HCT116 (cell line): ENCODE data around the gene RAP2A. TPM values are rescaled to one million over a fixed set of nuclear protein-coding genes. Genes with fewer than 3 reads are reported as not detected.

Experiments
- ATAC-seq: fragments of 200-7000 bp; cut with Tn5 transposase; 2 replicates; pipeline ENCODE4 v1.9.1; 2020; ENCODE audit warnings: mild to moderate bottlenecking, moderate library complexity
- BruUV-seq: library from RNA; stranded (reverse); fragments of 400-500 nt; replicated peaks from 2 replicates; lab custom pipeline; 2021; lab: Mats Ljungman, UMichigan
- CTCF ChIA-PET: fragments of 300-600 bp; sonication (Branson Sonifier 250); formaldehyde crosslinking; loops from one replicate; lab custom pipeline; 2021; ENCODE audit warnings: antibody characterized with exemption; lab: Charles Lee
- POLR2A ChIA-PET: fragments of 300-600, 350-600 bp; sonication (Branson Sonifier 250); formaldehyde crosslinking; loops from one replicate; lab custom pipeline; 2021; ENCODE audit warnings: antibody characterized with exemption; lab: Charles Lee
- RAD21 ChIA-PET, 2 experiments: fragments of 300-600 bp; sonication (Branson Sonifier 250); formaldehyde crosslinking; loops; one replicate each; lab custom pipeline; 2023; ENCODE audit warnings: low total read pairs in 2 of 2; ENCODE audit not compliant: uncharacterized antibody in 2 of 2, unreplicated experiment in 2 of 2, low non-redundant PET in 1 of 2; lab: Charles Lee
- DNase-seq: peaks from one replicate; pipeline ENCODE4 v3.0.0-alpha.2; 2010; ENCODE audit warnings: low read depth, low spot score
- H2AFZ ChIP-seq: fragments of 200-600 bp; shearing (Covaris generic), sonication (generic); 2 replicates; pipeline ENCODE4 v1.6.1; 2017; ENCODE audit warnings: low read depth, mixed run types, mixed read lengths, antibody characterized with exemption, low read length; ENCODE audit not compliant: poor library complexity, severe bottlenecking
- H3K27ac ChIP-seq: 2 replicates; pipeline ENCODE4 v1.5.1; 2012; ENCODE audit warnings: low read depth, low read length
- H3K27me3 ChIP-seq: fragments of 200-600 bp; sonication (generic); 2 replicates; pipeline ENCODE4 v1.6.1; 2016; ENCODE audit warnings: mixed run types, low read length, mixed read lengths; ENCODE audit not compliant: insufficient read depth
- H3K36me3 ChIP-seq, 2 experiments: fragments of 200-500 bp in 1 of 2; fragments of 200-600 bp in 1 of 2; sonication (Bioruptor generic) in 1 of 2; sonication (generic) in 1 of 2; 2 replicates each; pipeline versions ENCODE4 v1.5.1 to v1.6.1; 2014 to 2016; ENCODE audit warnings: low read length in 2 of 2, inconsistent platforms in 1 of 2, mixed read lengths in 1 of 2, mixed run types in 1 of 2; ENCODE audit not compliant: insufficient read depth in 2 of 2, control insufficient read depth in 1 of 2
- H3K4me1 ChIP-seq, 2 experiments: fragments of 200-600 bp in 1 of 2; sonication (generic) in 1 of 2; 2 replicates each; pipeline versions ENCODE4 v1.5.1 to v1.6.1; 2012 to 2017; ENCODE audit warnings: low read length in 2 of 2, inconsistent platforms in 1 of 2, mild to moderate bottlenecking in 1 of 2, mixed read lengths in 1 of 2, mixed run types in 1 of 2, moderate library complexity in 1 of 2; ENCODE audit not compliant: insufficient read depth in 2 of 2, control insufficient read depth in 1 of 2
- H3K4me2 ChIP-seq: fragments of 200-600 bp; sonication (generic); 2 replicates; pipeline ENCODE4 v1.6.1; 2017; ENCODE audit warnings: mixed run types, low read length, mixed read lengths
- H3K4me3 ChIP-seq, 2 experiments: fragments of 200-600 bp in 1 of 2; sonication (generic) in 1 of 2; replicated peaks in 1 of 2; 2 replicates each; pipeline ENCODE4 v1.5.1; 2011 to 2016; ENCODE audit warnings: low read length in 2 of 2, control low read depth in 1 of 2, low read depth in 1 of 2, mild to moderate bottlenecking in 1 of 2, mixed read lengths in 1 of 2, mixed run types in 1 of 2
- H3K79me2 ChIP-seq: fragments of 200-600 bp; sonication (generic); 2 replicates; pipeline ENCODE4 v1.6.1; 2017; ENCODE audit warnings: mild to moderate bottlenecking, mixed run types, low read length, moderate library complexity, mixed read lengths; ENCODE audit not compliant: insufficient read depth
- H3K9ac ChIP-seq: fragments of 200-600 bp; sonication (generic); 2 replicates; pipeline ENCODE4 v1.6.1; 2016; ENCODE audit warnings: low read length, mixed read lengths
- H3K9me2 ChIP-seq: fragments of 200-600 bp; sonication (generic), shearing (Covaris generic); 2 replicates; pipeline ENCODE4 v1.6.1; 2017; ENCODE audit warnings: mixed run types, mild to moderate bottlenecking, moderate library complexity; ENCODE audit not compliant: insufficient read depth
- H3K9me3 ChIP-seq, 2 experiments: fragments of 200-500 bp in 1 of 2; fragments of 200-600 bp in 1 of 2; sonication (Bioruptor generic) in 1 of 2; sonication (generic) in 1 of 2; 2 replicates each; pipeline ENCODE4 v1.6.1; 2014 to 2017; ENCODE audit warnings: low read length in 2 of 2, mixed read lengths in 2 of 2, inconsistent platforms in 1 of 2, low read depth in 1 of 2, mild to moderate bottlenecking in 1 of 2, mixed run types in 1 of 2, moderate library complexity in 1 of 2; ENCODE audit not compliant: control insufficient read depth in 1 of 2, insufficient read depth in 1 of 2
- H4K20me1 ChIP-seq: fragments of 200-600 bp; sonication (generic), shearing (Covaris generic); 2 replicates; pipeline ENCODE4 v1.6.1; 2017; ENCODE audit warnings: mixed run types, mild to moderate bottlenecking, moderate library complexity; ENCODE audit not compliant: insufficient read depth
- CEBPB ChIP-seq: IDR thresholded peaks from 2 replicates; pipeline ENCODE4 v1.6.1; 2012; ENCODE audit warnings: low read depth
- EGR1 ChIP-seq: IDR thresholded peaks from 2 replicates; pipeline ENCODE4 v1.6.1; 2012; ENCODE audit warnings: low read depth
- ELF1 ChIP-seq: IDR thresholded peaks from 2 replicates; pipeline ENCODE4 v1.6.1; 2012; ENCODE audit warnings: low read depth, borderline replicate concordance
- EZH2 ChIP-seq: fragments of 200-600 bp; sonication (generic); IDR thresholded peaks from 2 replicates; pipeline ENCODE4 v1.6.1; 2017; ENCODE audit warnings: antibody characterized with exemption, mixed run types
- EZH2phosphoT487 ChIP-seq: fragments of 200-600 bp; IDR thresholded peaks from 2 replicates; pipeline ENCODE4 v1.6.1; 2018; ENCODE audit warnings: antibody characterized with exemption, borderline replicate concordance
- FOSL1 ChIP-seq: IDR thresholded peaks from 2 replicates; pipeline ENCODE4 v1.6.1; 2012; ENCODE audit warnings: low read depth
- POLR2AphosphoS5 ChIP-seq: IDR thresholded peaks from 2 replicates; pipeline ENCODE4 v1.6.1; 2011; ENCODE audit warnings: mild to moderate bottlenecking, low read depth, low read length, moderate library complexity
- RAD21 ChIP-seq: IDR thresholded peaks from 2 replicates; pipeline ENCODE4 v1.6.1; 2012; ENCODE audit warnings: low read depth, mild to moderate bottlenecking
- SIN3A ChIP-seq: IDR thresholded peaks from 2 replicates; pipeline ENCODE4 v1.6.1; 2012; ENCODE audit warnings: low read depth
- SP1 ChIP-seq: IDR thresholded peaks from 2 replicates; pipeline ENCODE4 v1.6.1; 2012; ENCODE audit warnings: low read depth
- SRF ChIP-seq: IDR thresholded peaks from 2 replicates; pipeline ENCODE4 v1.6.1; 2012; ENCODE audit warnings: low read depth
- YY1 ChIP-seq: IDR thresholded peaks from 2 replicates; pipeline ENCODE4 v1.6.1; 2011; ENCODE audit warnings: low read length, low read depth, moderate library complexity, mild to moderate bottlenecking; ENCODE audit not compliant: insufficient replicate concordance; ENCODE audit errors: extremely low read depth
- ZNF274 ChIP-seq: fragments of 200-500 bp; sonication (Bioruptor generic); IDR thresholded peaks from 2 replicates; pipeline ENCODE4 v1.6.1; 2014; ENCODE audit warnings: mild to moderate bottlenecking, low read depth, low read length, inconsistent platforms
- intact Hi-C: fragments of 100-400 bp; cut with micrococcal nuclease; formaldehyde crosslinking; loops from 2 replicates; pipeline ENCODE4 v1.10.0; 2022
- total RNA-seq: library from RNA; stranded (reverse); gene quantifications from one replicate; pipeline ENCODE4 v1.2.1, GENCODE V29; 2021; ENCODE audit not compliant: unreplicated experiment
- TF ChIP-seq, protein P1 (sequence below): IDR thresholded peaks from 2 replicates; pipeline ENCODE4 v1.6.1; 2012
- TF ChIP-seq, protein P2 (sequence below), 3 experiments: fragments of 200-600 bp in 1 of 3; sonication (generic) in 1 of 3; IDR thresholded peaks in 2 of 3; conservative IDR thresholded peaks in 1 of 3; 2 replicates each; pipeline ENCODE4 v1.5.1; 2012 to 2017; ENCODE audit warnings: low read depth in 2 of 3, low read length in 2 of 3, antibody characterized with exemption in 1 of 3, borderline replicate concordance in 1 of 3, control low read depth in 1 of 3, mild to moderate bottlenecking in 1 of 3, mixed read lengths in 1 of 3, mixed run types in 1 of 3, moderate library complexity in 1 of 3; ENCODE audit not compliant: insufficient read depth in 1 of 3

Gene RAP2A
- total RNA-seq, 1 experiment from 2014 or later = 27.6 TPM

DNA sequence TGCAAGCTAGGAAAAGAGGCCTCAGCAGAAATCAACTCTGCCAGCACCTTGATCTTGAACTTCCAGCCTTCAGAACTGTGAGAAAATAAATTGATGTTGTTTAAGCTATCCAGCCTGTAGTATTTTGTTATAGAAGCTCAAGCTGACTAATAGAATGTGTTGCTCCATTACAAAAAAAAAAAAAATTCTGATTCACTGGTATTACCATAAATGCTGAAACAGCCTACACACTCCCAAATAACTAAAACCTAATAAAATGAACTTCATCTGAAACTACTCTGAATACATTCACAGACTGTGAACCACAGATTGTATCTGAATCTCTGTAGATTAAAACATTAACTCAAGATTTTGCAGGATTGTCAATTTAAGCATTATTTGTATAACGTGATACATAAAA lies 49.5 kb downstream of the RAP2A start:
- no peak for ATAC-seq

More for the DNA sequence above, 49.5 kb downstream of the RAP2A start:
- Histone ChIP-seq H3K9me3 (no peaks in the 10 kb centered on the region), H3K27me3 (no peaks in the 10 kb centered on the region), H3K4me2 (no peak overlapping the region), H3K27ac (no peak overlapping the region), H3K36me3 (no peaks in the 10 kb centered on the region), H3K9ac (no peak overlapping the region), H3K4me3 (no peak overlapping the region), H3K79me2 (no peaks in the 10 kb centered on the region), H2AFZ (no peak overlapping the region), H4K20me1 (no peaks in the 10 kb centered on the region), H3K9me2 (no peaks in the 10 kb centered on the region; the same call in 1 of the 2 replicates), H3K4me1 (no peaks in the 10 kb centered on the region)
- BruUV-seq = no TSS peak
- ChIA-PET CTCF (no interaction called here), RAD21 (no interaction called here), POLR2A (no interaction called here)
- DNase-seq = no peak
- intact Hi-C loops = no loop called here
- TF ChIP-seq EZH2phosphoT487 (no peak), EZH2 (no peak), RAD21 (no peak), YY1 (no peak), POLR2AphosphoS5 (no peak), SIN3A (no peak), CEBPB (no peak), EGR1 (no peak), SRF (no peak), ZNF274 (no peak), FOSL1 (no peak), ELF1 (no peak), SP1 (no peak)
- TF ChIP-seq, protein P1, sequence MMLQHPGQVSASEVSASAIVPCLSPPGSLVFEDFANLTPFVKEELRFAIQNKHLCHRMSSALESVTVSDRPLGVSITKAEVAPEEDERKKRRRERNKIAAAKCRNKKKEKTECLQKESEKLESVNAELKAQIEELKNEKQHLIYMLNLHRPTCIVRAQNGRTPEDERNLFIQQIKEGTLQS = no peak
- TF ChIP-seq, protein P2, sequence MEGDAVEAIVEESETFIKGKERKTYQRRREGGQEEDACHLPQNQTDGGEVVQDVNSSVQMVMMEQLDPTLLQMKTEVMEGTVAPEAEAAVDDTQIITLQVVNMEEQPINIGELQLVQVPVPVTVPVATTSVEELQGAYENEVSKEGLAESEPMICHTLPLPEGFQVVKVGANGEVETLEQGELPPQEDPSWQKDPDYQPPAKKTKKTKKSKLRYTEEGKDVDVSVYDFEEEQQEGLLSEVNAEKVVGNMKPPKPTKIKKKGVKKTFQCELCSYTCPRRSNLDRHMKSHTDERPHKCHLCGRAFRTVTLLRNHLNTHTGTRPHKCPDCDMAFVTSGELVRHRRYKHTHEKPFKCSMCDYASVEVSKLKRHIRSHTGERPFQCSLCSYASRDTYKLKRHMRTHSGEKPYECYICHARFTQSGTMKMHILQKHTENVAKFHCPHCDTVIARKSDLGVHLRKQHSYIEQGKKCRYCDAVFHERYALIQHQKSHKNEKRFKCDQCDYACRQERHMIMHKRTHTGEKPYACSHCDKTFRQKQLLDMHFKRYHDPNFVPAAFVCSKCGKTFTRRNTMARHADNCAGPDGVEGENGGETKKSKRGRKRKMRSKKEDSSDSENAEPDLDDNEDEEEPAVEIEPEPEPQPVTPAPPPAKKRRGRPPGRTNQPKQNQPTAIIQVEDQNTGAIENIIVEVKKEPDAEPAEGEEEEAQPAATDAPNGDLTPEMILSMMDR (IDR thresholded peaks at IDR 0.05 in 2 of 3, conservative IDR thresholded peaks at IDR 0.05 in 1 of 3; ENCODE audit: borderline replicate concordance in 1 of 3, insufficient read depth in 1 of 3, low read depth in 2 of 3, low read length in 2 of 3) = no peak
